Nucleus accumbens (tissue), 56 donors: ENCODE measurements around the gene MFRP.

Source experiments
- DNase-seq, 56 donors: peaks; one replicate each; lab custom pipeline; 2025; lab: John Stamatoyannopoulos, UW

The MFRP gene

GRCh38 chr11:119361056-119361787, 14.7 kb upstream of the MFRP start:
- peak in 40 of 56 donors; percentile 29 to 86 (median 59) for DNase-seq

GRCh38 chr11:119359365-119360214, 13.1 kb upstream of the MFRP start:
- DNase-seq = no peak

DNA sequence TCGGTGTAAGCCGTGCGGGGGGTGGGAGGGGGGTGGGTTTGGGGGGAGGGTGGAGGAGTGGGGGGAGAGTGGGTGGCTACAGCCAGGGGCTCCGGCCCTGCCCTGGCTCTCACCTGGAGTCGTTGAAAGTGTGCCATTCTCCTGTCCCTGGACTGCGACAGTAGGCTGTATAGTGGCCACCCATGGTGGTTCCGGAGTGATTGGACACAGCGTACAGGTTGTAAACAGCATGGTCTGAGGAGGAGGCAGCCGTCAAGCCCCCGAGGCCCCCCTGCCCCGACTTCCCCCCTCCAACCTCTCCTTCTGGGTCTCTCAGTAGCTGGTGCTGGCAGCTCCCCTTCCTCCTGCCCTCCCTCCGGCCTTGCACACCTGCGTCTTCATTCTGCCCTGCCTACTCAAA, 10.6 kb upstream of the MFRP start:
- no peak for DNase-seq

DNA sequence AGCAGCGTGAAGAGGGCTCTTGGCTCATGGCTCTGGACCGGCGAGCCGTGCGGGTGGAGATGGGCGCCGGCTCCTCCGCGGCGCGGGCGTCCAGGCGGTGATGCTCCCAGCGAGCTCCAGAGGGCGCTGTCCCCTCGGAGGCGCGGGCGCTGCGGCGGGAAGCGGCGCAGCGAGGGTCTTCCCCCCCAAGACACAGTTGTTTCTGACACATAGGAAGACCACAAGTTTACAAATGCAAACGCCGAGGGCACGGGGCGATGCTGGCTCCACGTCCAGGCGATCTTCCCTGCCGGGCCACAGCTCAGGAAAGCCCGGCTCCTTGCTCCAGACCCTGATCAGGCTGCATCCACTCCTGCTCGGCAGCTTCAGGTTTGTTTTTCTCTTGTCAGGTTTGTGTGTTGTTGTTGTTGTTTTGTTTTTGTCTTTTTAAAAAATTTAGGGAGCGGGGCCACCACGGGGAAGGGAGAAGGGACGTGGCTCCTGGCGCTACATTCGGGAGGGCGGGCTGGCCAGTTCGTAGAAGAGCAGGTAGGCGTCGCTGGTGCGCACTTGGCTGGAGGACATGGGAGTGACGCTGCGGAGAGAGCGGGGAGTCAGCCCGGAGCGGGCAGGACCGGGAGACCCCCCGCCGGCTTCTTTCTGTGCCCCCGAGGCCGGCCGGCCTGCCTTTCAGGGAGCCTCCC, 10.0 kb upstream of the MFRP start:
- peak in 44 of 56 donors; percentile 24 to 81 (median 61) for DNase-seq

GRCh38 chr11:119355091-119355843, 8.8 kb upstream of the MFRP start:
- DNase-seq = no peak

GRCh38 chr11:119352857-119353260, 6.4 kb upstream of the MFRP start:
- peak in 7 of 56 donors; percentile 27 to 48 (median 43) for DNase-seq

- DNase-seq = no peak
Measured at GRCh38 chr11:119351232-119351631, 4.7 kb upstream of the MFRP start.

DNA sequence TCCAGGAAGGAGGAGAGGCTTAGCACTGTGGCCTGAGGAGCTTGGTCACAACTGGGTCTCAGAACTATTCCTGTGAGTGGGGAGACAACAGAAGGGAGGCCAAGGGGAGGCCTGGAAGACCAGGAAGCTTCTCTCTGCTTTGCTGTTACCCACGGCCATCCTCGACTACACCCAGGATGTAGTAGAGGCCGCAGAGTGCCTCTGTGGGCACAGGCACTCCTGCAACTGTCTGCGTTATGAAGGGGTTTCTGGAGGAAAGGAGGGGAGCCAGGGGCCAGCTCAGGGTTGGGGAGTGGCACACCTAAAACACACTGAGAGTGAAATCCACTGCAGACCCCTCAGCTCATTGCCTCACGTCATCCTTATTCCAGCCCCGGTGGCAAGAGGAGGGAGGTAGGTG, 3.8 kb upstream of the MFRP start:
- DNase-seq = no peak

- DNase-seq = no peak
Measured at GRCh38 chr11:119347940-119348605, 1.6 kb upstream of the MFRP start.

GRCh38 chr11:119347242-119347641, 737 bp upstream of the MFRP start:
- DNase-seq = no peak

GRCh38 chr11:119345685-119346084, 820 bp downstream of the MFRP start:
- DNase-seq = no peak

- no peak for DNase-seq
Measured at GRCh38 chr11:119344291-119345010, 2.1 kb downstream of the MFRP start.

- no peak for DNase-seq
Measured at GRCh38 chr11:119343726-119344125, 2.8 kb downstream of the MFRP start.

GRCh38 chr11:119342362-119343130, 4.0 kb downstream of the MFRP start:
- DNase-seq = no peak

DNA sequence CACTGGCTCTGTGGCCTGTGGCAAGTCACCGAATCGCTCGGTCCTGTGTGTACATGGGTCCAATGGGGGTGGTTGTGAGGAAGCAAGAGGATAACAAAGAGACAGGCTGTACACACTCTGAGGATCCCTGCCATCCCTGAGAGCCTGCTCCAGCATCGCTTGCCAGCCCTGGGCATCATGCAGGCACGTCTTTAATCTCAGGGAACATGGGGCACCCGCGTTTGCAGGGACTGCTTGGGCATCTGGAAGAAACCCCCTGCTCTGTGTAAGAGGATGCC, 4.5 kb downstream of the MFRP start:
- no peak for DNase-seq

GRCh38 chr11:119341222-119342022, 5.1 kb downstream of the MFRP start:
- peak in 3 of 56 donors; percentile 42 to 45 (median 44) for DNase-seq

DNA sequence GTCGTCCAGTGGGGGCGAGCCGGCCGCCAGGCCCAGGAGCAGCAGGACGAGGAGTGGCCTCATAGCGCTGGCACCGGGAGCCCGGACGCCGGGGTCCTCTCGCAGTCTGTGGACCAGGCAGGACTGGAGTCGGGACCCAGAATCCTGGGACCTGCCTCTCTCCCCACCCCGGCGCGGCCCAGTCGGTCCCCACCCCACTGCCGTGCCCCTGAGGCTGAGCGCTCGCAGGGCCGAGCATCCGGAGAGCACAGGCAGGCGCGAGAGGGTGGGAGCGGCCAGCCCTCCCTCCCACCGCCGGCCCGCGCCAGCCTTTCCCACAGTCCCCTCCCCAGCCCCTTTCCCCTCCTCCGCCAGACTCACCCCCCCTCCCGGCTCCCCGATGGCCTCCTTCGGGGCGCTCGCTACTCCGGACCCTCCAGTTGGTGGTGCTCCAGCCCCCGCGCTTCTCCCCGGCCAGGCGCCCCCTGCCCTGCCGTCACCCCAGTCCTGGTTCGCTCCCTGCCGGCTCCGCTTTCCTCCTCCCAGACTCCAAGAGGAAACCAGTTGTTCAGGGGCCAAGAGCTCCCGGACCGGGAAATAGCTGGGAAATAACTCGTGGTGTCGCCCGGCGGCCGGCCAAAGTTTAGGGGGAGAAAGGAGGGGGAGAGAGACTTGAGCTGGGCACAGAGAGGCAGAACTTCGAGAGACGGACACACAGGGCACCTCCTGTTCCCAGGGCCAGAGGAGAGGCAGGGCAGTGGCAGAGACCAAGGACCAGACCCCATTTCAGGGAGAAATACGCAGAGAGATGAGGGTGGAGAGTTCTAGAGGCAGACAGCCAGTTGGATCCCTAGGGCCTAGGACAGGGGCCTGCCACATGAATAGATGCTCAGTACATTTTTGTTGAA, 5.9 kb downstream of the MFRP start, which contains the start of gene C1QTNF5:
Gene C1QTNF5, minus strand, starts transcription at position 549 of the 887 bp plus-strand sequence. Its CDS starts 486 bp downstream, at position 63.
- DNase-seq = peak in 42 of 56 donors; percentile 30 to 87 (median 63)
